Astrocyte of the cerebellum (primary cell): Measurements from ENCODE around the gene PRDX5.

Experiments
- DNase-seq: peaks from one replicate; pipeline ENCODE4 v3.0.0-alpha.2; 2011; ENCODE audit warnings: low read depth
- H3K4me3 ChIP-seq: 2 replicates; pipeline ENCODE4 v1.5.1; 2011; ENCODE audit warnings: mild to moderate bottlenecking, low read depth, low read length, moderate library complexity
- CTCF ChIP-seq: IDR thresholded peaks from 2 replicates; pipeline ENCODE4 v1.5.1; 2012; ENCODE audit warnings: low read length, low read depth, moderate library complexity, mild to moderate bottlenecking; ENCODE audit errors: missing control alignments
- in situ Hi-C: cut with HindIII; loops from 2 replicates; pipeline ENCODE4 v1.10.0; 2017; ENCODE audit warnings: low sequenced_read_pairs

Gene PRDX5

GRCh38 chr11:64371201-64371600, 53.3 kb downstream of the PRDX5 start:
- no peak for TF ChIP-seq CTCF
- in situ Hi-C loops = no loop called here
- DNase-seq = no peak
- H3K4me3 ChIP-seq = no peak overlapping the region
